ENCODE measurements around the gene NPM3.

NPM3 gene, protein sequence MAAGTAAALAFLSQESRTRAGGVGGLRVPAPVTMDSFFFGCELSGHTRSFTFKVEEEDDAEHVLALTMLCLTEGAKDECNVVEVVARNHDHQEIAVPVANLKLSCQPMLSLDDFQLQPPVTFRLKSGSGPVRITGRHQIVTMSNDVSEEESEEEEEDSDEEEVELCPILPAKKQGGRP

GRCh38 chr10:101782811-101783735, at the start of gene NPM3:
Gene NPM3, minus strand, starts transcription at chr10:101783446. Its CDS starts 56 bp downstream, at chr10:101783390.
- peak; percentile 51 for DNase-seq

GRCh38 chr10:101832325-101832771, 49.1 kb upstream of the NPM3 start:
- DNase-seq = no peak

GRCh38 chr10:101831169-101831811, 48.0 kb upstream of the NPM3 start:
- no peak for DNase-seq

- peak; percentile 6 for DNase-seq
Measured at GRCh38 chr10:101830322-101831168, 47.3 kb upstream of the NPM3 start.

DNA sequence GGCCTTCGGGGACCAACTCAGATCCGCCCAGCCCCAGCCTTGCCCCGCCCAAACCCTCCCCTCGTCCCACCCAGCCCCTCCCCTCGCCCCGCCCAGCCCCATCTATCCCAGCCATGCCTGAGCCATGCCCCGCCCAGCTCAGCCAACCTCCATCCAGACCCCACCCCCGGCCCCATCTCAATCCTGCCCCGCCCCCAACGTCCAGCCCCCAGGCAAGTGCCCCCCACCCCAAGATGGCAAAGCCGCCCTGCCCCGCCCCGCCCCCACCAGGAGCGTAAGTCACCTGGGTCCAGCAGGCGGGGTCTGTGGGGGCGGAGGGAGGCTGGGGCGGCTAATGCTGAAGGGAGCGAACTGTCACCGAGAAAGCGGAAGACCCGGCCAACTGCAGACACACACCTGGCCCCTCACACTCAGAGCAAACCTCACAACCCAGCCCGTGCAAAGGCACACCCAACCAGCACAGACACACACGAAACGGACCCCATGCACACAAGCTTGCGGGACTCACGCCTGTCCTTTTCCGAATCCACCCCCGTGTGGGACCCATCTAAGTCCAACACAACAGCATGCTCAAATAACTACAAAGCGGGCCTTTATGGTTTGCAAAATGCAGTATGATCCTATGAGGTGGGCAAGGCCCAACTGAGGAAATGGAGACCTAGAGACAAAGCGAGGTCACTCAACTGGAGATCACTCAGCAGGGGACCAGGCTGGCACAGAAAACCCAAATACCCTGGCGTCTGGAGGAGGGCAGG, 46.5 kb upstream of the NPM3 start:
- no peak for DNase-seq

GRCh38 chr10:101828766-101829551, 45.7 kb upstream of the NPM3 start:
- no peak for DNase-seq

DNA sequence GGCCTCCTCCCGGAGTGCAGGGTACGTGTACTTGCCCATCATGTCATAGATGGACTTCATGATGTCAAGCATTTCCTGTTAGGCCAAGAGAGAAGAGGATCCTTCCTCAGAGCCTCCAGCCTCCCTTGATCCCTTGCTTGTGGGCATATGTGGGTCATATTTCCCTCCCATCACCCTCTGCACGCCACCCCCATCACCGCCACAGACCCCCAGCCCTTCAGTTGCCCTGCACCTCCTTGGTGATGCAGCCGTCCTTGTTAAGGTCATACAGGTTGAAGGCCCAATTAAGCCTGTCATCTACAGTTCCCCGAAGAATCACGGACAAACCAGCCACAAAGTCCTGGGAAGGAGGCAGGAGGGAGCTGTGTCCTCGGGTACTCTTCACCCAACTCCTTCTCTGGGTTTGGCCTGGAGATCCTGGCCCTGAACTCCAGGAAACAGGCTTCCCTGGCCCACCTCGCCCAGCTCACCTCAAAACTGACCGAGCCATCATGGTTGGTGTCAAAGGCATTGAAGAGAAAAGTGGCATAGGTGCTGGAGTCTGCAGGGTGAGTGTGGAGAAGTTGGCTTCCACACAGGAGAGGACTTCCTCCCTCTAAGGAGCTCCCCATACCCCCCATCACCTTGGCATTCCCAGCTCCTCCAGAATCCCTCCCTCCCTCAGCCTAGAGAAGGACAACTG, 44.8 kb upstream of the NPM3 start:
- DNase-seq = no peak

DNA sequence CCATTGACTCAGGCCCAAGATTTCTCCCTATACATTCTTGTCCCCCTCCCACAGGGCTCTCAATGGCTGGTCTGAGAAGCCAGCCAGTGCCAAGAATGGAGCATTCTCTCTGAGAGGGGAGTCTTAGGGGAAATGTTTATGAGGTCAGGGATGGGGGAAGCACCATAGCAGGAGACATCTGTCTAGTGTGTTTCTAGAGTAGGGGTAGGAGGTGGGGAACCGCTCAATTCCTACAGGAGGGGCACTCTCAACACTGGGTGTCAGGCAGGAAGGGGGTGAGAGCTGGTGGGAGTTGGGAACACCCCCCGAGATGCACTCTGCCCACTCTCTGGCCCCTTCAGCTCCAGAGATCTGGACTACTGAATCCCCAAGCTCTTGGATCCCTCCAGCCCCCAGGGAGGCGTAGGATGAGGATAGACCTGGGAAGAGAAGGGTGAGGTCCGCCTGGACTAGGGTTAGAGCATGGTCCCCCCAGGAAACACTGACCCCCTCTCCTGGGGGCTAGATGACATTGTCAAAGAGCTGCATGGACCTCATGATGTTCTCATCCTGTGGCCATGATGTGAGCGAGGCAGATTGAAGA, 43.7 kb upstream of the NPM3 start:
- no peak for DNase-seq

DNA sequence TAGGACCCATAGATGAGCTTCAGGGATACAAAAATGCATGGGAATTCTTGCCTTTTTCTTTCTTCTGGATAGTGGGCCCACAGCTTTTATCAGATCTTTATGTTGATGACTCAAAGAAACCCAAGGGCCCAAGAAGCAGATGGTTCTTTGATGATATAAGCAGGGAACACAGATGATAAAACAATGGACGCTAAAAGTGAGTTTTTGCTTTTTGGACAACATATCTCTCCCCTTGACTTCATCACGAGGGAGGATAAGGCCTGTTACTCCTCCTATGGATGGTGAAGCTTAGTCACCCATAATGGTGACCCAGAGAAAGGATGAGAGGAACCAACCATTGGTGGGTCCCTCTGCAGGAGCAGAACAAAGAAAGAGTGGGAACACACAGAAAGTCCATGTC, 41.5 kb upstream of the NPM3 start:
- DNase-seq = no peak

DNA sequence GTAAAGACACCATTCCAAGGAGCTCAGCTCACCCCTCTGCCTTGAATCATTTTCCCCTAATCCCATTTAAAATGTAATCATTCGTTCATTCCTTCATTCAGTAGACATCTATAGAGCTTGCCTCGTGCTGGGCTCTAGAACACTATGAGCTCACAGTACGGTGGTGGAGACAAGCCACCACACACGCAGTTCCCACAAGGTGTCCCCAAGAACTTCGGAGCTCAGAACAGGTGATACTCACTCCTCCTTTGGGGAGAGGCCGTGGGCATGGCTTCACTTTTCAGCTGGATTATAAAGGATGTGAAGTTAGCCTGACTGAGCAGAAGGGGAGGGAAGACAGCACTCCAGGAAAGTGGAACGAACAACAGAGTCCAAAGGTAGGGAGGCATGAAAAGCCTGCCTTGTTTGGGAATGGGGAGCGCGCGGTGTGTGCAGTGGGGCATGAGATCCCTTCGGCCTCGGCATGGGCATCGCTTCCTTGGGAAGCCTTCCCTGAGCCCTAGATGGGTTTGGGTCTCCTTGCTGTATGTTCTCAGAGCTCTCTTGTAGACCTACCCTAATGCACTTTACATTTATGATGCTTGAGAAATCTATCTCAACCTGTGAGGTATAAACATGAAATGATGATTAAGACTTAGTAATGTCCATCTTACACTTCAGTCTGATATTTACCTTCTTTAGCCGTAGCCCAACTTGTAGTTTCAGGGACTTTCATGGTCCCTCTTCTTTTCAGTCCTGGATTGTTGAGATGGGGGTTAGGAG, 35.8 kb upstream of the NPM3 start:
- peak; percentile 9 for DNase-seq

GRCh38 chr10:101818119-101818871, 35.0 kb upstream of the NPM3 start, which contains the start of gene OGA:
Gene OGA, minus strand, starts transcription at chr10:101818444. Its CDS starts 422 bp downstream, at chr10:101818022.
- peak; percentile 88 for DNase-seq

GRCh38 chr10:101817337-101818118, 34.3 kb upstream of the NPM3 start:
- DNase-seq = peak; percentile 57

- DNase-seq = no peak
Measured at GRCh38 chr10:101816913-101817336, 33.7 kb upstream of the NPM3 start.

- no peak for DNase-seq
Measured at GRCh38 chr10:101816376-101816775, 33.1 kb upstream of the NPM3 start.

DNA sequence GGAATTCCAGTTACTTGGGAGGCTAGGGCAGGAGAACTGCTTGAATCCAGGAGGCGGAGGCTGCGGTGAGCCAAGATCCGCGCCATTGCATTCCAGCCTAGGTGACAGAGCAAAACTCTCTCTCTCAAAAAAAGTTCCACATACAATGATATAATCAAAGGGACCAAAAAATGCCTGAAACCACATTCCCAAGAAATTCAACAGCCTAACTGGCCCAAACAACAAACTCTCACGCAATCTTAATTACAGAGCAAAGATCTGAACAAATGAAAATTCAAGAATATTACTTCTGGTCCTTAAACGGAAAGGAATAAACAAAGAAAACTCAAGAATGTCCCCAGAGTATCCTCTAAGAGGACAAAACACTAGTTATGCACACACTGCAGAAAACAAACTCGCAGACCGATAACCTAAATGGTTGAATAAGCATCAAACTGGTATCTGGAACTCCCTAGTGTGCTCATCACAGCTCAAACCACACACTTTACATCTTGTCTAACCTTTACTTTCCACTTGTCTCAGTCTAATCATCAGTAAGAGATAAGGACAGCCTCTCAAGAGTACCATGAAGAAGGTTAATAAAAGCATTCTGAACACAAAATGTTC, 31.3 kb upstream of the NPM3 start:
- peak; percentile 27 for DNase-seq

GRCh38 chr10:101812606-101813005, 29.4 kb upstream of the NPM3 start:
- no peak for DNase-seq

GRCh38 chr10:101807158-101807557, 23.9 kb upstream of the NPM3 start:
- DNase-seq = no peak

Measured in DMS79 treated with DMSO at 0.1 percent for 48 hours (cell line).